ENCODE measurements around the gene ARMC8. TPM values are rescaled to one million over a fixed set of nuclear protein-coding genes. Genes with fewer than 3 reads are reported as not detected.
A peak's percentile ranks its signal among the peaks of the same experiment; 100 is the strongest.

ARMC8 gene
- total RNA-seq, 1 donor from 2014 or later, result 45.3 TPM

DNA sequence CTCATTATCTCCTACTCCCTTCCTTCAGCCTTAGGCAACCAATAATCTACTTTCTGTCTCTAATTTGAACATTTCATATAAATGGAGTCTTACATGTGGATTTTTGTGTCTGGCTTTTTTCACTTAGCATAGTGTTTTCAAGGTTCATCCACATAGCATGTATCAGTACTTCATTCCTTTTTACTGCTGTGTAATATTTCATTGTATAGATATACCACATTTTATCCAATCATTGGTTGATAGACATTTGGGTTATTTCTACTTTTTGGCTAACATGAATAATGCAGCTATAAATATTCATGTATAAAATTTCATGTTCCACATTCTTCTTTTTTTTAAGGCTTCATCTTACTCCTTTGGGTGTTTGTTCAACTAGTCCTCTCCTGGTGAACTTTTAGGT is 32.6 kb upstream of the ARMC8 start:
- intact Hi-C loops (cut with DNase I), result no loop called here
- ATAC-seq, result no peak
- no peaks in the 10 kb centered on the region for H3K36me3 ChIP-seq
- DNase-seq, result no peak
- H3K4me1 ChIP-seq, result no peaks in the 10 kb centered on the region
- H3K27ac ChIP-seq, result no peak overlapping the region
- no peak overlapping the region for H3K4me3 ChIP-seq
- TF ChIP-seq, protein P1, sequence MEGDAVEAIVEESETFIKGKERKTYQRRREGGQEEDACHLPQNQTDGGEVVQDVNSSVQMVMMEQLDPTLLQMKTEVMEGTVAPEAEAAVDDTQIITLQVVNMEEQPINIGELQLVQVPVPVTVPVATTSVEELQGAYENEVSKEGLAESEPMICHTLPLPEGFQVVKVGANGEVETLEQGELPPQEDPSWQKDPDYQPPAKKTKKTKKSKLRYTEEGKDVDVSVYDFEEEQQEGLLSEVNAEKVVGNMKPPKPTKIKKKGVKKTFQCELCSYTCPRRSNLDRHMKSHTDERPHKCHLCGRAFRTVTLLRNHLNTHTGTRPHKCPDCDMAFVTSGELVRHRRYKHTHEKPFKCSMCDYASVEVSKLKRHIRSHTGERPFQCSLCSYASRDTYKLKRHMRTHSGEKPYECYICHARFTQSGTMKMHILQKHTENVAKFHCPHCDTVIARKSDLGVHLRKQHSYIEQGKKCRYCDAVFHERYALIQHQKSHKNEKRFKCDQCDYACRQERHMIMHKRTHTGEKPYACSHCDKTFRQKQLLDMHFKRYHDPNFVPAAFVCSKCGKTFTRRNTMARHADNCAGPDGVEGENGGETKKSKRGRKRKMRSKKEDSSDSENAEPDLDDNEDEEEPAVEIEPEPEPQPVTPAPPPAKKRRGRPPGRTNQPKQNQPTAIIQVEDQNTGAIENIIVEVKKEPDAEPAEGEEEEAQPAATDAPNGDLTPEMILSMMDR (IDR thresholded peaks at IDR 0.05), result no peak
- H3K27me3 ChIP-seq (ENCODE audit: low read depth), result no peaks in the 10 kb centered on the region
- no peaks in the 10 kb centered on the region for H3K9me3 ChIP-seq

DNA sequence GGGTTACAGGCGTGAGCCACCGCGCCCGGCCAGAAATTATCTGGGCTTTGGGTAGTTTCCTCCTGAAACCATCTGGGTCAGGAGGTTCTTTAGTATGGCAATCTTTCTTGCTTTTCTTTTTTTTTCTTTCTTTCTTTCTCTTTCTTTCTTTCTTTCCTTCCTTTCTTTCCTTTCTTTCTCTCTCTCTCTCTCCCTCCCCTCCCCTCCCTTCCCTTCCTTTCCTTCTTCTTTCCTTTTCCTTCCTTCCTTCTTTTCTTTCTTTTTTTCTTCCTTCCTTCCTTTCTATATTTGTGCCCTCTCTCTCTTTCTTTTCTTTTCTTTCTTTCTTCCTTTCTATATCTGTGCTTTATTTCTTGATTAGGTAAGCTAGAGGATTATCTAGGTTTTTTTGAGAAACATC is 29.4 kb upstream of the ARMC8 start:
- no peak for ATAC-seq
- no peak overlapping the region for H3K27ac ChIP-seq
- intact Hi-C loops (cut with DNase I), result no loop called here
- H3K4me1 ChIP-seq, result no peaks in the 10 kb centered on the region
- TF ChIP-seq, protein P1 (IDR thresholded peaks at IDR 0.05), result no peak
- H3K9me3 ChIP-seq, result no peaks in the 10 kb centered on the region
- peaks cover 27% of the 10 kb centered on the region for H3K36me3 ChIP-seq
- no peak for DNase-seq
- no peaks in the 10 kb centered on the region for H3K27me3 ChIP-seq (ENCODE audit: low read depth)
- H3K4me3 ChIP-seq, result no peak overlapping the region

DNA sequence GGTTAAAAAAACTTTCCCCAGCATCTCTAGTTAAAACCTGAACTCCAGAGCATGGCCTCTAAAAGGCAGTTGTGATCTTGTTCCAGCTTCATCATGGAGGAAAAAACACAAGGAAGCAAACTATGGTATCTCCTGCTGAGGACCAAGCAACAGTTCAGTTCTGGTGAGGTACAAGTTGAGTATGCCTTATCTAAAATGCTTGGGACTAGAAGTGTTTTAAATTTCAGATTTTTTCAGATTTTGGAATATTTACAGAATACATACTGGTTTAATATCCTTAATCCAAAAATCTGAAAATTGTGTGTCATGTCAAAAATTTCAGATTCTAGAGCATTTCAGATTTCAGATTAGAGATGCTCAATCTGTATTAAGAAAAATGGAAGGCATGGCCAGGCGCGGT is 22.0 kb upstream of the ARMC8 start:
- TF ChIP-seq, protein P1 (IDR thresholded peaks at IDR 0.05), result no peak
- no peak for ATAC-seq
- no peak for DNase-seq
- Histone ChIP-seq H3K4me1 (no peaks in the 10 kb centered on the region), H3K36me3 (peaks cover 93% of the 10 kb centered on the region), H3K9me3 (no peaks in the 10 kb centered on the region), H3K27me3 (ENCODE audit: low read depth) (no peaks in the 10 kb centered on the region), H3K4me3 (no peak overlapping the region), H3K27ac (no peak overlapping the region)
- intact Hi-C loops (cut with DNase I), result no loop called here

DNA sequence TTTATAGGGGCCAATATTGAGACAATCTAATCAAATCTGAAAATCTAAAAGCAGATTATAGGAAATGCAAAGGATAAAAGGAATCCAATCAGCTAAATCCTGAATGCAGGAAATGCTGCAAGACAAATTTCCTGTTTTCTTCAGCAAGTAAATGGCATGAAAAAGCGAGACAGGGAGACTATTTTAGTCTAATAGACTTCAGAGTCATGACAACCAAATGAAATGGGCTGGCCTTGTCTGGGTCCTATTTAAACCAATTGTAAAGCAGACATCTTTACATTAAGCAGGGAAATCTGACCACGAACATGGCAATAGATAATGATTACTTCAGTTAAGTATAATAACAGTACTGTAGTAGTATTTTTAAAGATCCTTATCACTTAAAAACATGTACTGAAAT is 14.5 kb upstream of the ARMC8 start:
- Histone ChIP-seq H3K36me3 (peaks cover 50% of the 10 kb centered on the region), H3K4me3 (no peak overlapping the region), H3K27ac (no peak overlapping the region), H3K4me1 (peaks cover 22% of the 10 kb centered on the region), H3K27me3 (ENCODE audit: low read depth) (no peaks in the 10 kb centered on the region), H3K9me3 (no peaks in the 10 kb centered on the region)
- DNase-seq, result no peak
- intact Hi-C loops (cut with DNase I), result no loop called here
- TF ChIP-seq, protein P1 (IDR thresholded peaks at IDR 0.05), result no peak
- ATAC-seq, result no peak

DNA sequence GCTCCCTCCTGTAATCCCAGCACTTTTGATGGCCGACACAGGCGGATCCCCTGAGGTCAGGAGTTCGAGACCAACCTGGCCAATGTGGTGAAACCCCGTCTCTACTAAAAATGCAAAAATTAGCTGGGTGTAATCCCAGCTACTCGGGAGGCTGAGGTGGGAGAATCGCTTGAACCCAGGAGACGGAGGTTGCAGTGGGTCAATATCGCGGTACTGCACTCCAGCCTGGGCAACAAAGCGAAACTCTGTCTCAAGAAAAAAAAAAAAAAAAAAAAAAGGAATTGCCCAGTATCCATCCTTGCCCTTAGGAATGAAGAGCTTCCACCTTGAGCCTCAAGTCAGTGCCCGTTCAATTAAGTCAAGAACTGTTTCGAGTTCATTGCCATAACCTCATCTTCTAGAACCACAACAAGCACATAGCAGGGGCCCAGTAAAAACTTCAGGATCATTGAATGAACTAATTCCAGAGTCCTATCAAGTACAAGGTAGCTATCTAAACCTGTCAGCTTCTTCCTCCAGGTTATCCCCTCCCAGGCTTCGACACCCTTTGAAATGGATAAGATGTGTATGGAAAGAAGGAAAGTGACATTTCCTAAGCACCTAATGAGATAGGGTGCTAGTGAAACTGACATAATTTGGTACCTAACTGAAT is 13.2 kb upstream of the ARMC8 start:
- peak in 1 of 2 donors; percentile 4 for ATAC-seq
- H3K4me3 ChIP-seq, result peak overlapping the region; percentile 78

More for the DNA sequence above, 13.2 kb upstream of the ARMC8 start:
- no peaks in the 10 kb centered on the region for H3K27me3 ChIP-seq (ENCODE audit: low read depth)
- no peaks in the 10 kb centered on the region for H3K9me3 ChIP-seq
- H3K36me3 ChIP-seq, result peaks cover 37% of the 10 kb centered on the region
- peaks cover 22% of the 10 kb centered on the region for H3K4me1 ChIP-seq
- H3K27ac ChIP-seq, result peak overlapping the region; percentile 82
- DNase-seq, result no peak
- intact Hi-C loops (cut with DNase I), result no loop called here
- TF ChIP-seq, protein P1 (IDR thresholded peaks at IDR 0.05), result no peak

Measured in lower lobe of right lung (tissue), 2 donors.